OCI-LY7 (cell line): ENCODE results near the gene CARHSP1. TPM values are rescaled to one million over a fixed set of nuclear protein-coding genes. Genes with fewer than 3 reads are reported as not detected.

Experiments used
- BruUV-seq: library from RNA; stranded (reverse); fragments of 400-500 nt; replicated peaks from 2 replicates; lab custom pipeline; 2021; lab: Mats Ljungman, UMichigan
- CTCF ChIA-PET: fragments of 300-600 bp; sonication (Branson Sonifier 250); formaldehyde crosslinking; loops from one replicate; lab custom pipeline; 2022; ENCODE audit warnings: antibody characterized with exemption; ENCODE audit not compliant: unreplicated experiment; lab: Charles Lee
- POLR2A ChIA-PET: fragments of 300-600 bp; sonication (Branson Sonifier 250); formaldehyde crosslinking; loops from one replicate; lab custom pipeline; 2022; ENCODE audit warnings: antibody characterized with exemption; lab: Charles Lee
- DNase-seq: peaks from one replicate; pipeline ENCODE4 v3.0.0-alpha.2; 2015; ENCODE audit warnings: low spot score
- H2AFZ ChIP-seq: fragments of 200-600 bp; sonication (generic), shearing (Covaris generic); 2 replicates; pipeline ENCODE4 v1.6.1; 2014; ENCODE audit warnings: mild to moderate bottlenecking, antibody characterized with exemption, low read length, moderate library complexity
- H3K27ac ChIP-seq: fragments of 200-600 bp; sonication (generic); 2 replicates; pipeline ENCODE4 v1.5.1; 2014; ENCODE audit warnings: mixed run types, low read depth, mild to moderate bottlenecking, moderate library complexity, low read length, inconsistent platforms; ENCODE audit not compliant: poor library complexity, severe bottlenecking
- H3K36me3 ChIP-seq: fragments of 200-600 bp; sonication (generic); 2 replicates; pipeline ENCODE4 v1.6.1; 2014; ENCODE audit warnings: mild to moderate bottlenecking, antibody characterized with exemption, low read length, moderate library complexity, mixed read lengths; ENCODE audit not compliant: insufficient read depth
- H3K4me1 ChIP-seq: fragments of 200-600 bp; sonication (generic); 2 replicates; pipeline ENCODE4 v1.5.1; 2014; ENCODE audit warnings: mild to moderate bottlenecking, low read length; ENCODE audit not compliant: insufficient read depth, poor library complexity, severe bottlenecking
- H3K4me2 ChIP-seq: fragments of 200-600 bp; sonication (generic); 2 replicates; pipeline ENCODE4 v1.6.1; 2014; ENCODE audit warnings: mild to moderate bottlenecking, low read length
- H3K4me3 ChIP-seq: fragments of 200-600 bp; sonication (generic); 2 replicates; pipeline ENCODE4 v1.5.1; 2014; ENCODE audit warnings: mild to moderate bottlenecking, low read depth, low read length; ENCODE audit not compliant: poor library complexity, severe bottlenecking
- H3K79me2 ChIP-seq: fragments of 200-600 bp; sonication (generic); 2 replicates; pipeline ENCODE4 v1.6.1; 2016; ENCODE audit warnings: low read depth, mild to moderate bottlenecking, low read length, moderate library complexity, mixed read lengths; ENCODE audit not compliant: insufficient read depth
- H3K9me2 ChIP-seq: fragments of 200-600 bp; sonication (generic); 2 replicates; pipeline ENCODE4 v1.6.1; 2016; ENCODE audit warnings: mild to moderate bottlenecking, low read length, mixed read lengths; ENCODE audit not compliant: insufficient read depth
- H3K9me3 ChIP-seq: fragments of 200-600 bp; sonication (generic); 2 replicates; pipeline ENCODE4 v1.6.1; 2014; ENCODE audit warnings: mild to moderate bottlenecking, mixed run types, low read length, mixed read lengths
- H4K20me1 ChIP-seq: fragments of 200-600 bp; sonication (generic); 2 replicates; pipeline ENCODE4 v1.6.1; 2014; ENCODE audit warnings: mild to moderate bottlenecking, antibody characterized with exemption, low read length, moderate library complexity, mixed read lengths; ENCODE audit not compliant: insufficient read depth
- CTCF ChIP-seq: fragments of 200-600 bp; sonication (generic); conservative IDR thresholded peaks from 2 replicates; pipeline ENCODE4 v1.5.1; 2014; ENCODE audit warnings: mild to moderate bottlenecking, antibody characterized with exemption, low read length, moderate library complexity, mixed read lengths
- EZH2phosphoT487 ChIP-seq: fragments of 200-600 bp; sonication (generic); IDR thresholded peaks from 2 replicates; pipeline ENCODE4 v1.6.1; 2018; ENCODE audit warnings: low read depth, borderline replicate concordance, mild to moderate bottlenecking, mixed run types, antibody characterized with exemption, low read length, moderate library complexity, mixed read lengths
- intact Hi-C: fragments of 100-400 bp; cut with micrococcal nuclease; formaldehyde crosslinking; loops from one replicate; pipeline ENCODE4 v1.10.0; 2022; ENCODE audit not compliant: unreplicated experiment
- total RNA-seq, 2 experiments: library from RNA; depleted of rRNA in 1 of 2; stranded (reverse); fragments of >200 nt in 1 of 2; shearing (Covaris generic) in 1 of 2; gene quantifications; 2 replicates each; pipeline ENCODE4 v1.2.3, GENCODE V29; 2014 to 2022

The CARHSP1 gene
- total RNA-seq, 2 experiments from 2014 or later: 156 to 241 TPM

- Histone ChIP-seq H4K20me1 (peaks cover 24% of the 10 kb centered on the region), H3K4me3 (peak overlapping the region; percentile 92), H3K4me1 (peaks cover 63% of the 10 kb centered on the region), H3K4me2 (peak overlapping the region; percentile 80), H3K36me3 (peaks cover 36% of the 10 kb centered on the region), H3K79me2 (peaks cover 53% of the 10 kb centered on the region), H3K9me2 (no peaks in the 10 kb centered on the region), H2AFZ (peak overlapping the region; percentile 7; the same call in 1 of the 2 replicates), H3K9me3 (no peaks in the 10 kb centered on the region), H3K27ac (peak overlapping the region; percentile 89)
- intact Hi-C loops: loop anchor here (2.0 to 5.0 kb wide), 3 partner anchors 69 to 269 kb away; partner anchors contain the start of gene HAPSTR1
- ChIA-PET POLR2A (interaction anchor here (0.6 to 1.6 kb wide), 6 partner anchors 67 to 205 kb away, joined by 3 to 11 read pairs (median 3); partner anchors contain the start of genes PMM2 and TMEM186), CTCF (interaction anchor here (0.6 kb wide), 1 partner anchor 223 kb away, joined by 5 read pairs; the partner anchor contains the start of gene HAPSTR1)
- TF ChIP-seq EZH2phosphoT487 (no peak), CTCF (no peak)
- BruUV-seq: TSS peak; percentile 84
- DNase-seq: no peak
Observed at GRCh38 chr16:8867932-8868415, 832 bp downstream of the CARHSP1 start.

- H3K9me3 ChIP-seq: no peaks in the 10 kb centered on the region
- no peak for TF ChIP-seq CTCF
- TF ChIP-seq EZH2phosphoT487: no peak
- DNase-seq: peak; percentile 57
- H3K4me1 ChIP-seq: peaks cover 63% of the 10 kb centered on the region
- peak overlapping the region; percentile 89 for H3K27ac ChIP-seq
- no peak overlapping the region for H2AFZ ChIP-seq
- H3K4me2 ChIP-seq: peak overlapping the region; percentile 80
- H3K36me3 ChIP-seq: peaks cover 42% of the 10 kb centered on the region
- no TSS peak for BruUV-seq
- POLR2A ChIA-PET: no interaction called here
- no peaks in the 10 kb centered on the region for H3K9me2 ChIP-seq
- CTCF ChIA-PET: interaction anchor here (0.6 kb wide), 1 partner anchor 224 kb away, joined by 5 read pairs; the partner anchor contains the start of gene HAPSTR1
- peak overlapping the region; percentile 92 for H3K4me3 ChIP-seq
- H3K79me2 ChIP-seq: peaks cover 59% of the 10 kb centered on the region
- peaks cover 24% of the 10 kb centered on the region for H4K20me1 ChIP-seq
- intact Hi-C loops: loop anchor here (5.0 kb wide), 2 partner anchors 70 to 270 kb away; no protein-coding TSS in a partner anchor
Observed at GRCh38 chr16:8867216-8867931, 1.4 kb downstream of the CARHSP1 start.

- peaks cover 62% of the 10 kb centered on the region for H3K4me1 ChIP-seq
- TF ChIP-seq CTCF (no peak), EZH2phosphoT487 (no peak)
- H3K9me3 ChIP-seq: no peaks in the 10 kb centered on the region
- POLR2A ChIA-PET: no interaction called here
- intact Hi-C loops: loop anchor here (5.0 kb wide), 2 partner anchors 70 to 270 kb away; no protein-coding TSS in a partner anchor
- peak overlapping the region; percentile 92 for H3K4me3 ChIP-seq
- peak overlapping the region; percentile 80 for H3K4me2 ChIP-seq
- no peak for DNase-seq
- peak overlapping the region; percentile 89 for H3K27ac ChIP-seq
- peaks cover 24% of the 10 kb centered on the region for H4K20me1 ChIP-seq
- no peak overlapping the region for H2AFZ ChIP-seq
- H3K36me3 ChIP-seq: peaks cover 46% of the 10 kb centered on the region
- peaks cover 64% of the 10 kb centered on the region for H3K79me2 ChIP-seq
- no peaks in the 10 kb centered on the region for H3K9me2 ChIP-seq
- CTCF ChIA-PET: no interaction called here
- BruUV-seq: no TSS peak
Observed at GRCh38 chr16:8866884-8867215, 2.0 kb downstream of the CARHSP1 start.
